ENCODE data around the gene ITPR1.

Gene ITPR1

GRCh38 chr3:4721511-4721911 is 228.4 kb downstream of the ITPR1 start:
- no peak for DNase-seq (ENCODE audit: low spot score)
- Histone ChIP-seq H3K27ac (peak overlapping the region; percentile 68 to 74), H3K4me3 (no peak overlapping the region)
- no peak for TF ChIP-seq CTCF (IDR thresholded peaks at IDR 0.05)

DNA sequence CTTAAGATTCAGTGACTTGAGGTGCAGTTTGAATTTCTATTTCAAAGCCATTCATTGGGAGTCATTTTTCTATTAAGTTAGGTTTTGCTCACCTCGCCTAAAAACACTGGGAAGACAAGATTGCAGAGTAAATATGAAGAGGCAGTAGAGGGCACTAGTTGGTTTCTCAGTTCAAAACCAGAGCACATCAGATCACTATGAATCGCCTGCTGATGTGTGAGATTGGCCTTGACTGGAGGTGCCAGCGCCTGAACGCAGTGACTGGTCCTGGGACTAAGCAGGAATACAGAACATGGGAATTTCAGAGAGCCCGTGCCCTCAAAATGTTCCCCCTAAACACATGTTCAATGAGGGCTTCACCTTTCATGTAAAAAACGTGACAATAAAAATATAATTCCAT is 229.0 kb downstream of the ITPR1 start:
- TF ChIP-seq CTCF (IDR thresholded peaks at IDR 0.05), result no peak
- H3K27ac ChIP-seq, result peak overlapping the region; percentile 68 to 74
- no peak for DNase-seq (ENCODE audit: low spot score)
- no peak overlapping the region for H3K4me3 ChIP-seq

DNA sequence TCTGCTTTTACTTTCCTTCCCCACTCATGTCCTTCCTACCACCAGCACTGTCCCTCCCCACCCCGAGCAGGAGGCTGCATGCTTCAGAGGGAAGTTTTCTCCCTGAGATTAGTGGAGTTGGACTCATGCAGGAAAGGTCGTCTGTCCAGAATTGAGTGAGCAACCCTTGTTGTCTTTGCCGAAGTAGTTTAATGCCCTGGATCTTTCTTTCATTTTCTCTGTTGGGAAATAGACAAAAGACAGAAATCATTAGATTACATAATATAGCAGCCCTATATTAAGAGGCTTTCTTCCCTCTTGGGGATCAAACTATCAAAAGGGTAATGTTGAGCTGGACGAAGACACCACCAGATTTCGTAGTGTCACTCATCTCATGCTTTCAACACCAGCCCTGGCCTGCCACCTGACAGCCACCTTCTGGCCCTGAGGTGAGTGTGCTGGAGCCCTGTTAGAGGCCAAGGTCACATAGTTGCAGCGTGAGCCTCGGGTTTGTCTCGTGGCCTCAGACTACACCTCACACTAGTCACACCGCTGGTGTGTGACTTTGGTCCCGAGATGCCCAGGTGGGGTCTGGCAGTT is 231.0 kb downstream of the ITPR1 start:
- Histone ChIP-seq H3K27ac (peak overlapping the region; percentile 9 to 23), H3K4me3 (no peak overlapping the region)
- DNase-seq (ENCODE audit: low spot score), result no peak
- TF ChIP-seq CTCF (IDR thresholded peaks at IDR 0.05), result no peak

- TF ChIP-seq CTCF (IDR thresholded peaks at IDR 0.05), result no peak
- H3K27ac ChIP-seq, result no peak overlapping the region
- no peak for DNase-seq (ENCODE audit: low spot score)
- H3K4me3 ChIP-seq, result no peak overlapping the region
Observed at GRCh38 chr3:4726549-4726948, 233.4 kb downstream of the ITPR1 start.

GRCh38 chr3:4729061-4729973 is 236.2 kb downstream of the ITPR1 start:
- H3K4me3 ChIP-seq, result no peak overlapping the region
- peak overlapping the region; percentile 26 to 33 for H3K27ac ChIP-seq
- no peak for TF ChIP-seq CTCF (IDR thresholded peaks at IDR 0.05)
- DNase-seq (ENCODE audit: low spot score), result no peak

DNA sequence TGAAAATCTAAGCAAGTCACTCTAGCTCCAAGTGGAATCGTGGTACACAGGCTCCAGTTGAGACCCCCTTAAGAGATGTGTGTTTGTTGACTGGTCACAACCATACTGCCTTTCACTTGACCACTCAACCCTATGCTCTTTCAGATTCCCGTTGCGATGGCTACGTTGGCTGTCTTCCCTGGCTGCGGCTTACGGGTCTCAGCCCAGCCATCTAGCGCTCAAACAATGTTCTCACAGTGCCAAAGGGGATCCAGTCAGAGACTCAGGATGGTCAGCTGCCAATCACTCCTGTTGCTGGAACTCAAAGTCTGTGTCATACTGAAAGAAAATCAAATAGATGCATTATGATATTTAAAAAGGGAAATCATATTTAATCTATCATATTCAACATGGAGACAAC is 237.6 kb downstream of the ITPR1 start:
- TF ChIP-seq CTCF (IDR thresholded peaks at IDR 0.05), result no peak
- peak overlapping the region; percentile 44 to 60 for H3K27ac ChIP-seq
- no peak for DNase-seq (ENCODE audit: low spot score)
- H3K4me3 ChIP-seq, result no peak overlapping the region
